VCaP (cell line): Measurements from ENCODE around the gene ZBTB42.

Experiments
- H3K27ac ChIP-seq: fragments of 450-650 bp; 2 replicates; pipeline ENCODE4 v1.5.1; 2017
- CTCF ChIP-seq: fragments of 450-650 bp; conservative IDR thresholded peaks from 2 replicates; pipeline ENCODE4 v1.5.1; 2017; ENCODE audit warnings: mild to moderate bottlenecking, moderate library complexity

The ZBTB42 gene

GRCh38 chr14:104794993-104795780 is 5.7 kb upstream of the ZBTB42 start, which contains the start of gene AKT1:
Gene AKT1 (minus strand): TSS chr14:104795748. CDS start chr14:104792643, 3,105 bp downstream.
- peak within 1 kb of the TSS; percentile 89 for H3K27ac ChIP-seq
- no peak for TF ChIP-seq CTCF

GRCh38 chr14:104795781-104796686 is 4.9 kb upstream of the ZBTB42 start:
- no peak for TF ChIP-seq CTCF
- H3K27ac ChIP-seq: peak overlapping the region; percentile 89

GRCh38 chr14:104796687-104797081 is 4.2 kb upstream of the ZBTB42 start:
- no peak for TF ChIP-seq CTCF
- H3K27ac ChIP-seq: peak overlapping the region; percentile 89; the same call in 1 of the 2 replicates

GRCh38 chr14:104797115-104798044 is 3.5 kb upstream of the ZBTB42 start:
- H3K27ac ChIP-seq: no peak overlapping the region
- TF ChIP-seq CTCF: no peak

- H3K27ac ChIP-seq: peak overlapping the region; percentile 96; the same call in 1 of the 2 replicates
Measured at GRCh38 chr14:104798300-104799243, 2.3 kb upstream of the ZBTB42 start.

More at GRCh38 chr14:104798300-104799243, 2.3 kb upstream of the ZBTB42 start:
- no peak for TF ChIP-seq CTCF
